GM19395 (cell line): ENCODE data around the gene INCENP.

Experiments
- ATAC-seq: cut with Tn5 transposase; IDR thresholded peaks from one replicate; pipeline ENCODE4 v1.9.1; 2021; ENCODE audit warnings: mild to moderate bottlenecking, moderate library complexity; ENCODE audit not compliant: unreplicated experiment

The INCENP gene

GRCh38 chr11:62140304-62141110 lies 16.7 kb downstream of the INCENP start:
- no peak for ATAC-seq

GRCh38 chr11:62141111-62142042 lies 17.6 kb downstream of the INCENP start:
- no peak for ATAC-seq

- no peak for ATAC-seq
These were observed 18.2 kb downstream of the INCENP start for GRCh38 chr11:62142043-62142375.

GRCh38 chr11:62142921-62143320 lies 19.1 kb downstream of the INCENP start:
- no peak for ATAC-seq

GRCh38 chr11:62143727-62144126 lies 19.9 kb downstream of the INCENP start:
- ATAC-seq: no peak

GRCh38 chr11:62144641-62145255 lies 20.9 kb downstream of the INCENP start:
- no peak for ATAC-seq

- ATAC-seq: no peak
These were observed 21.6 kb downstream of the INCENP start for GRCh38 chr11:62145261-62145871.

GRCh38 chr11:62146476-62147200 lies 22.8 kb downstream of the INCENP start:
- no peak for ATAC-seq

- no peak for ATAC-seq
These were observed 23.7 kb downstream of the INCENP start for GRCh38 chr11:62147545-62147944.

GRCh38 chr11:62148271-62148980 lies 24.6 kb downstream of the INCENP start:
- no peak for ATAC-seq

GRCh38 chr11:62149986-62150886 lies 26.4 kb downstream of the INCENP start:
- ATAC-seq: no peak

GRCh38 chr11:62150887-62151736 lies 27.3 kb downstream of the INCENP start:
- no peak for ATAC-seq

- ATAC-seq: no peak
These were observed 27.9 kb downstream of the INCENP start for GRCh38 chr11:62151737-62152102.

- no peak for ATAC-seq
These were observed 28.7 kb downstream of the INCENP start for GRCh38 chr11:62152245-62153086.

GRCh38 chr11:62153087-62153395 lies 29.2 kb downstream of the INCENP start:
- no peak for ATAC-seq

GRCh38 chr11:62153617-62154016 lies 29.8 kb downstream of the INCENP start:
- no peak for ATAC-seq

- no peak for ATAC-seq
These were observed 33.8 kb downstream of the INCENP start for GRCh38 chr11:62157603-62158002.
